ENCODE results near the gene NIP7.
"Not testable (repeated sequence)": the region's sequence is repeated elsewhere in the genome, so short reads cannot be mapped to it uniquely, and the experiment has no call there.

NIP7 gene

GRCh38 chr16:69339289-69340094 is at the start of gene NIP7, which contains the start of gene COG8:
Gene NIP7 (plus strand): TSS chr16:69339772. CDS start chr16:69339830, 58 bp downstream.
Gene COG8 (minus strand): TSS chr16:69339564. CDS start chr16:69339552, 12 bp downstream.
- DNase-seq, result peak; percentile 97

DNA sequence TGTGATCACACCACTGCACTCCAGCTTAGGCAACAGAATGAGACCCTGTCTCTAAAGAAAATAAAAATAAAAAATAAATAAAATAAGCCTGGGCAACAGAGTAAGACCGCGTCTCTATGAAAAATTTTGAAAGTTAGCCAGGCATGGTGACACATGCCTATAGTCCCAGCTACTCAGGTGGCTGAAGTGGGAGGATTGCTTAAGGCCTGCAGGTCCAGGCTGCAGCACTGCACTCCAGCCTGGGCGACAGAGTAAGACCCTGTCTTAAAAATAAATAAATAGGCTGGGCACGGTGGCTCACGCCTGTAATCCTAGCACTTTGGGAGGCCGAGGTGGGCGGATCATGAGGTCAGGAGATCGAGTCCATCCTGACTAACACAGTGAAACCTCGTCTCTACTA is 47.9 kb upstream of the NIP7 start:
- not testable (repeated sequence) for DNase-seq

DNA sequence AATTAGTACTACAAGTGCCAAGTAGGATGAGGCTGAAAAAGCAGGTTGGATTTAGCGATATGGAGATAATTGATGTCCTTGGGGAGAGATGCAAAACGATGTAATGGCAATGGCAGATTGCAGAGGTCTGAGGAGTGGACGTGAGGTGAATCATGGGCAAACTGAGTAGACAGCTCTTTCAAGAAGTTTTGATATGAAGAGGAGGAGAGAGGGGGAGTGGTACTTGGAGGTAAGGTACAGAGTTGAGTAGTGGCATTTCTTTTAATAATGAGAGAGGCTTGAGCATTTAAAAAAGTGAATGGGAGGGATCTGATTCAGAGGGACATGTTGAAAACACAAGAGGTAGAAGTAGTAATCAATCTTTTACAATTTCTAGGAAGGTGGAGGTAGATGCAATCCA is 46.2 kb upstream of the NIP7 start:
- no peak for DNase-seq

DNA sequence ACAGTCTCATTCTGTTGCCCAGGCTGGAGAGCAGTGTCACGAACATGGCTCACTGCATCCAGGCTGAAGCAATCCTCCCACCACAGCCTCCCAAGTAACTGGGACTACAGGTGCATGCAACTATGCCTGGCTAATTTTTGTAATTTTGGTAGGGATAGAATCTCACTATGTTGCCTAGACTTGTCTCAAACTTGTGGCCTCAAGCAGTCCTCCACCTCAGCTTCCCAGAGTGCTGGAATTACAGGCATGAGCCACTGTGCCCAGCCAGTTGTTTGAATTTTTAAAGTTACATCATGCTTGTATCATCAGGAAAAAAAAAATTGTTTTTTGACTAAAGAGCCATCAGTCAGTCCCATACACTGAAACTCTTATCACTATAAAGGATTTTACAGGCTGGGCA is 45.5 kb upstream of the NIP7 start:
- DNase-seq, result no peak

GRCh38 chr16:69296771-69297170 is 42.8 kb upstream of the NIP7 start:
- not testable (repeated sequence) for DNase-seq

- no peak for DNase-seq
Observed at GRCh38 chr16:69298261-69298660, 41.3 kb upstream of the NIP7 start.

DNA sequence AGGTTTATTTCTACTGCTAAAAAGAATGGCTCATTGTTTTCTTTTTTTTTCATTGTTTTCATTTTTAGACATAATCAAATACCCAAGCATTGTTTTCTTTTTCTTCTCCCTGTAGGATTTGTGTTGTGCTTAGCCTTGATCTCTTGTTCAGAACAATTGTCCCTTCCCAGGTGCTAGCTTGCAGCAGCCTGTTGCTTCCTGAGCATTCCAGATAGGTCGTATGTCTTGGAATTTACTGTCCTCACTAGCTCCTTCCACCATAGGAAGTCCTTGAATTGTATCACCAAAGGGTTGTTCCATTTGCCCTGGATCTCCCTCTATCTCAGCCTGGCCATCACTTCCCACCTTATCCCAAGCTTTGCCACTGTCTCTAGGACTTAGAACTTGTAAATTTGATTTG is 38.4 kb upstream of the NIP7 start:
- DNase-seq, result no peak

- no peak for DNase-seq
Observed at GRCh38 chr16:69301861-69302260, 37.7 kb upstream of the NIP7 start.

DNA sequence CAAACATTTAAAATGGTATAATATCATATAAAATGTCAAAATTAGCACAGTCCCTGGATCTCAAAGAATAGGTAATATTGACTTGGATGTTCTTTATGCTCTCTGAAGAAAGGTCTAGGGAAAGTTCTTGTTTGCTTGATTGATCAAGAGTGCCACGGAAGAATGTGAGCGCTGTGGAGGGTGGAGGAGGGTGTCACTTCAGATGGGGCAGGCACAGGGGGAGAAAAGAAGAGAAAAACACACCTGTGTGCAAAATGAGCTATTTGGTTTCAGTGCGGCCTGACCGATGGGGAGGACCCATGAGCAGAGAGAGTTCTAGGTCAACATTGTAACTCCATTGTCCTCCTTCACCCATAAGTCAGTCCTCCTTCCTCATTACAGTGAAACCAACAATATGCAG is 37.3 kb upstream of the NIP7 start:
- no peak for DNase-seq

DNA sequence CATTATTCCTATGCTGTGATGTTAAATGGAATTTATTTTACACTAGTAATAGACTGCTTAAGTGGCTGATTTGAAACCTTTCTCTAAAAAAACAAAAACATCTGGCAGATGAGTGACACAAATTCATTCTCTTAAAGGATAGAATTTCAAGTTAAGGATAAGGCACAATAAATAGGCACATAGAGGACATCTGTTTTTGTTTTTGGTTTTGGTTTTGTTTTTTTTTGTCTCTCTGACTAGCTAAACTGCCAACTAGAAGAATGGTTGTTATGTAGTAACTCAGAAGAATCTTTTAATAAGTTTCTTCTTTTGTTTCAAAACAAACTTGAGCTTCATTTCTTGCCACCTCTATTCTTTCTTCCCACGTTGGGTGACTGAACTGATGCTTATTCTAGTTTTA is 33.5 kb upstream of the NIP7 start:
- DNase-seq, result no peak

- DNase-seq, result no peak
Observed at GRCh38 chr16:69307091-69307490, 32.5 kb upstream of the NIP7 start.

GRCh38 chr16:69307856-69308255 is 31.7 kb upstream of the NIP7 start:
- no peak for DNase-seq

DNA sequence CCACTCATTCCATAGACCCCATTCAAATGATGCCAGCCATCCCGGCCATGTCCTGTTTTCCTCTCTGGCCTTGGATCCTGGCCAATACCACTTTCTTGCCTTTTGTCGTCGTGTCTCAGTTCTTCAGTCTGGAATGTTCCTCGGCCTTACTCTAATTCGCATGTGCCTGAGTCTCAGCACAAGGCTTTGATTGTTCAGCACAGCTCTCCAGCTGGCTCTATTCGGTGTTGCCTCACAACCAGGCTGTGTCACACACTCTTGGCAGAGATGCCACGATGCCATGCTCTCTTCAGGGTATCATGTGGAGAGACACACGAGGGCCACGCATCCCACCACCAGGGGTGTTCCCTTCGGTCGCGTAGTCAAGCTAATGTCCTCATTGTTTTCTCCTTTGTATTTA is 30.3 kb upstream of the NIP7 start:
- DNase-seq, result no peak

DNA sequence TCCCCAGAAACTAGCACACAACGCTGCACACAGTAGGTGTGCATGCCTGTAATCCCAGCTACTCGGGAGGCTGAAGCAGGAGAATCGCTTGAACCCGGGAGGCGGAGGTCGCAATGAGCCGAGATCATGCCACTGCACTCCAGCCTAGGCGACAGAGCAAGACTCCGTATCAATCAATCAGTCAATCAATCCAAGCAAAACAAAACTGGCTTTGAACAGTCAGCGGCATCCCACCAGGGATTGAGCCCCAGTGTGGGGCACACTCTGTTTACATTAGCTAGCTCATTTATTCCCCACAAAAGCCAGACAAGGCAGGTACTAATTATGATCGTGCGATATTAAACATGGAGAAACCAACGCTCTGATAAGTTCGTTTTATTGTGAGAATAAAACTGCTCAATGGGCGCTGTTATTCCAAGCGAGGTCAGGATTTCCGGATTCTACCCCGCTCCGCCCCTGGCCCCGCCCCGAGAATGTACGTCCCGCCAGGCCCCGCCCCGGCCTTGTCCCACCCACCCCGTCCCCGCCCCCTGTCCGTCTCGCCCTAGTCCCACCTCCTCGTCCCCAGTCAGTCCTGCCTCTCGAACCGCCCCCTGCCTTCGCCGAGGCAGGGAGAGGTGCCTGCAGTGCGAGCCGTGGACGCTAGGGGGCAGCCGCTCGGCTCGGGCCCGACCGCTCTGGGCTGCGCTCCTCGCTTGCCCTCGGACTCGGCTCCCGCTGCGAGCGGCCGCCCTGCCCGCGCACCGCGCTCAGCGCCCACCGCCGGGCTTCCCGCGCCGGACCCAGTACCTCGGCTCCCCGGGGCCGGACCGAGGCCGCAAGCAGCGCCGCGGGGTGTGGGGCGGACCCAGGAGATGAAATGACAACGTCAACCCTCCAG is 28.7 kb upstream of the NIP7 start, which contains the start of gene VPS4A:
Gene VPS4A, plus strand, starts transcription at position 698 of the 880 bp plus-strand sequence. Its CDS starts 162 bp downstream, at position 860.
- DNase-seq, result peak; percentile 86

DNA sequence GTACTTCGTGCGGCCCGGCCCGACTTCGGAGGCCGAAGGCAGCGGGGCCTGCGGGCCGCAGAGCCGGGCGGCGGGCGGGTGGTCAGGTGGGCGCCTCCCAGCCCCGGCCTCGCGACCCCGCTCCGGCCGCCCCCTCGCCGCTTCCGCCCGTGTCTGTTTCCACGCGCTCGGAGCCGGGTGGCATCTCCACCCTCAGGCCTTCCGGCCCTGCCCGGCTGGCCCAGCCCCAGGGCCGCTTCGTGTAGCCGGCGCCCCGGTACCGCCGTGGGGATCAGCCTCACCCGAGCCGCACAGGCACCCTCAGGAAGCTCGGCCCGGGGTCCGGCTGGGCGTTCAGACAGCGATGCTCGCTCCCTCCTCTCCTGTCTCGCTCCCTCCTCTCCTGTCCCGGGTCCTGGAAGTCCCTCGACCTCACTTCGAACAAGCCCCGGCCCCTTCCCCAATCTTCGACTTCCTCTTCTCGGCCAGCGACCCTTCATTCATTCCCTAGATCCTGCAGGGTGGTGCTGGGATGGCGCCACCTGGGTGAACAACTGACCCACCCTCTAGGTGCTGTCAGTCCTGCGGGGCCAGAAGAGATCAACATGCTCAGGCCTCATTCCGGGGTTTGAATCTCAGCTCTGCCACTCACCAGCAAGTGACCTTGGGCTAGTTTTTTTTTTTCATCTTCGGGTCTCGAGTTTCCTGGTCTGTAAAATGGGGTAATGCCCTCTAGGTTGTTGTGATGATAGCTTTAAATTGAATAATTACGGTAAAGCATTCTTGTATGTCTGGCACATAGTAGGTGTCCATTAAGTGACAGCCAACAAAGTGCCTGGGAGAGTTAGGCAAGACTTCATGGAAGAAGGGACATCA is 27.8 kb upstream of the NIP7 start:
- no peak for DNase-seq

DNA sequence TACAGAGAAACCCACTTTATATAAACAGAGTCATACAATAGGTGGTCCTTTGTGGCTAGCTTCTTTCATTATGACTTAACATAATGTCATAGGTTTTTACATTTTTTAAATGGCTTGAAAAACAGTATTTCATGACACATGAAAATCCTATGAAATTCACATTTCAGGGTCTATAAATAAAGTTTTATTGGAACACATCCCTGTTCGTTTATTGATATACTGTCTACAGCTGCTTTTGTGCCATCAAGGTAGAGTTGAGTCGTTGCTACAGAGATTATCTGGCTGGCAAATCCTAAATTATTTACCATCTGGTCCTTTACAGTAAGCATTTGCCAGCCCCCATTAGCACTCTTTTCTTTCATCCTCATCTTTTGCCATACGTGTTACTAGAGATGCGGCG is 26.1 kb upstream of the NIP7 start:
- DNase-seq, result no peak

DNA sequence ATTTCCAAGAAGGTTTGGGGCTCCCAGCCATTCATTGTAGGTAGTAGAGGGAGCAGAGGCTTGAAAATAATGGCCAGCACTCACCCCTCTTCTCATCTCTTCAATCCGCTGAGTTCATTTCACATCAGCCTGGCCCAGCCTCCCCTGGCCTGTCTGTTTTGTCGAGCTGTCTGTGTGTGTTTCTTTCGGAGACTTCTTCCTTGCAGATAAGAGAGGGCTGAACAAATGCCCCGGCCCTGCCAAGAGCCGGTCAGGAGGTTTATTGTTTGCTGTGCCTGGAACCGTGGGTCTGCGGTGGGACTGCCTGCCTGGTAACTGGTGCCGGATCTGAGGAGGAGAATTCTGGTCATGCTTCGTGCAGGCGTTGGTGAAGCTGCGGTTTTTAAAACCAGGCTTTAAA is 25.0 kb upstream of the NIP7 start:
- DNase-seq, result no peak

DNA sequence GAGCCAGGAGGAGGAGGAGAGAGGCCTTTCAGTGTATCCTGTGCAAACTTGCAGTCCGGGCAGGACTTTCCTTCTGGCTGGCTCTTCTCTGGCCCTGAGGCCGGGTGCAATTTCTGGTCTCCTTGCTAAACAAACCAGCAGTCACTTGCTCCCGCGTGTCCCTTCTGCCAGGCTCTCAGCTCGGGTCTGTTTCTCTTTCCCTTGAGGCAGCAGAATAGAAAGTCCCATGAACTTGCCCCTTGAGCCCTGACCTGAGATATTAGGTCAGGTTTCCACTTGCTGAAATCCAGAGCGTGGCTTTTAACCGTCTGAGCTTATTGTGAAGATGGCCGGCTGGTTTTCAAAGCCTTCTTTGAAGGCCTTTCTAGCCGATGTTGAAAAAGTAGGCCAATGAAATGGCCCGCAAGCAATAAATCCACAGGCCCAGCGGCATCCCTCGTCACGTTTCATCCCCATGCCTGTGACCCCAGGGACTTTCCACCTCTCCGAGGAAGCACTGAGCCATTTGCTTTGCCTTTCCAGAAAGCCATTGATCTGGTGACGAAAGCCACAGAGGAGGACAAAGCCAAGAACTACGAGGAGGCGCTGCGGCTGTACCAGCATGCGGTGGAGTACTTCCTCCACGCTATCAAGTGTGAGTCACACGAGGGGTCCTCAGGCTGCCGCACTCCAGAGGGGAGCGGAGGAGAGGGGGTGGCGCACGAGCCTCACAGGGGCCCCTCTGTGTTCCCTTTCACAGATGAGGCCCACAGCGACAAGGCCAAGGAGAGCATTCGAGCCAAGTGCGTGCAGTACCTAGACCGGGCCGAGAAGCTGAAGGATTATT is 23.9 kb upstream of the NIP7 start:
- DNase-seq, result no peak

DNA sequence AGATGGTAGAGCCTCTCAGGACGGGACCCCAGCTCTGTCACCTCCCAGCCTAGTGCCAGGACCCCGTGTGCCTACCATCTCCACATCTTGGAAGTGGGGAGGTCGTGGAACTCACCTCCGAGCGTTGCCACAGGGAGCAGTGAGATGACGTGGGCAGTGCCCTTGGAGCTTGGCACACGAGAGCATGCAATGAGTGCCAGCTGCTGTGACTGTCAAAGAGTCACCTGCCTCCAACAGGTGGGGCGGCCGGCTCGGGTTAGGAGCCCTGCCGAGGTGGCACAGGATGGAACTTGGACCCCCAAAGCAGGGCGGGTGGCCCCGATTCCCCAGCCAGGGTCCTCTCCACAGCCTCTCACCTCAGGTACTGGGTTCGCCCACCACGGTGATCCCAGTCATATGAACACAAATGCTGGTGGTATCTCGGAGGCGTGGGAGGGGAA is 23.0 kb upstream of the NIP7 start:
- no peak for DNase-seq

- no peak for DNase-seq
Observed at GRCh38 chr16:69318177-69318910, 21.2 kb upstream of the NIP7 start.

GRCh38 chr16:69318911-69319289 is 20.7 kb upstream of the NIP7 start:
- DNase-seq, result no peak

Measured in amniotic stem cell (primary cell).